ENCODE results near the gene CDH2.

CDH2 gene

GRCh38 chr18:28143725-28144124 is 33.2 kb downstream of the CDH2 start:
- no peak for FAIRE-seq
- DNase-seq (ENCODE audit: insufficient read length, low spot score), result no peak
- TF ChIP-seq POLR2AphosphoS5 (IDR thresholded peaks at IDR 0.05; ENCODE audit: low read depth, low read length) (no peak), TAF1 (IDR thresholded peaks at IDR 0.05; ENCODE audit: low read depth, low read length) (no peak), PAX5 (IDR thresholded peaks at IDR 0.05; ENCODE audit: insufficient read depth, low read length, severe bottlenecking) (no peak), POU2F2 (IDR thresholded peaks at IDR 0.05; ENCODE audit: low read depth, low read length) (no peak), SPI1 (IDR thresholded peaks at IDR 0.05; ENCODE audit: low read depth, low read length) (no peak), POLR2A (IDR thresholded peaks at IDR 0.05; ENCODE audit: low read depth, low read length) (no peak)

DNA sequence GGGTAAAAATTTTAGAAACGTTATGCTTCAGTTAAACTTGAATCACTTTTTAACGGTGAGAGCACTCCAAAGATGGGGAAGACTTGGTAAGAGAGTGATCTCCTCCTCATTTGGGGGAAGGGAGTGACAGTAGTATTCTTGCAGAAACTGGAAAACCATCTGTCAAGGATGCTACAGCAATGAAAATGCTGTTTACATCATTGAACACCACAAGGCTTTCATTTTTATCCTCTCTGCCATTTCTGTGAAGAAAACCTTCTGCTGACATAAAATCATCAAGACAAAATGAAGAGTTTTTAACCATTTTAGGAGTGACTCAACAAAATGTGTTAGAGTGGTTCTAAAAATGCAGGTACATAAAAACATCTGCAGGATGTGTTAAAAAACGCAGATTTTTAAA is 38.1 kb downstream of the CDH2 start:
- FAIRE-seq, result no peak
- no peak for DNase-seq (ENCODE audit: insufficient read length, low spot score)
- TF ChIP-seq SPI1 (IDR thresholded peaks at IDR 0.05; ENCODE audit: low read depth, low read length), result no peak
- no peak for TF ChIP-seq POU2F2 (IDR thresholded peaks at IDR 0.05; ENCODE audit: low read depth, low read length)
- TF ChIP-seq PAX5 (IDR thresholded peaks at IDR 0.05; ENCODE audit: insufficient read depth, low read length, severe bottlenecking), result no peak
- TF ChIP-seq POLR2AphosphoS5 (IDR thresholded peaks at IDR 0.05; ENCODE audit: low read depth, low read length), result no peak
- TF ChIP-seq POLR2A (IDR thresholded peaks at IDR 0.05; ENCODE audit: low read depth, low read length), result no peak
- TF ChIP-seq TAF1 (IDR thresholded peaks at IDR 0.05; ENCODE audit: low read depth, low read length), result no peak

DNA sequence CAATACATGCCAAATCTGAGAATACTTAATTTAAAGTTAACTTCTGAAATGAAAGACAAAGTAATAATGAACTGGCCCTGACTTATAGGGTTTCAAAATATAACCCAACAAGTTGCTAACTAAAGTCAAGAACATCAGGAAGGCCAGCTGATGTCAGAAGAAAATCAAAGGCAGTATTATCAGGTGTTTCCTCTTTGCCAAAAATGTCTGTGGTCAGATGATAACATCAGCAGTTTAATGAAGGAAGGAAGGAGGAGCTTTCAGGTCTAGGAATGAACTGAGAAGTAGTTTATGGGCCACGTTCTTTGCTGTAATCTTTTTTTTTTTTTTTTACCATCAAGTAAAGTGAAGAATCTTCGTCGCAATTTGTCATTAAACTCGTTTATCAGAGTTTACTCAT is 40.9 kb downstream of the CDH2 start:
- TF ChIP-seq POLR2AphosphoS5 (IDR thresholded peaks at IDR 0.05; ENCODE audit: low read depth, low read length), result no peak
- no peak for TF ChIP-seq TAF1 (IDR thresholded peaks at IDR 0.05; ENCODE audit: low read depth, low read length)
- no peak for TF ChIP-seq SPI1 (IDR thresholded peaks at IDR 0.05; ENCODE audit: low read depth, low read length)
- no peak for TF ChIP-seq POLR2A (IDR thresholded peaks at IDR 0.05; ENCODE audit: low read depth, low read length)
- TF ChIP-seq PAX5 (IDR thresholded peaks at IDR 0.05; ENCODE audit: insufficient read depth, low read length, severe bottlenecking), result no peak
- no peak for TF ChIP-seq POU2F2 (IDR thresholded peaks at IDR 0.05; ENCODE audit: low read depth, low read length)
- FAIRE-seq (no peak), DNase-seq (ENCODE audit: insufficient read length, low spot score) (no peak)

DNA sequence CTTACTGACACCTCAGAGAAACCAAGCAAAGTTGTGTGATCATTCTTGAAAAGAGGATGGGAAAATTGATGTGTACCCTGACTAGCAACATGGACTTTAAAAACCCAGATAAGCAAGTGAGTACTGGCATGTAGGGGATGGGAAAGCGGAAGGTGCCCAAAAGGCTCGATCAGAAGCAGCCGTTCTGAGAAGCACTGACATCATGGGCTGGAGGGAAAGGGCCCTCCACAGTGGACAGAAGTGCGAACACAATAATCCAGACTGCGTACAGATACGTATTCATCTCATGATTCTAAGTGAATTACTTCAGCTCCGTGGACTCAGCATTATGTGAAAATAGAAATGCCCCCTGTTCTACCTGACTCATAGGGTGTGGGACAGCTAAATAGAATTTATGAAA is 42.2 kb downstream of the CDH2 start:
- DNase-seq (ENCODE audit: insufficient read length, low spot score) (no peak), FAIRE-seq (no peak)
- TF ChIP-seq PAX5 (IDR thresholded peaks at IDR 0.05; ENCODE audit: insufficient read depth, low read length, severe bottlenecking), result no peak
- no peak for TF ChIP-seq POU2F2 (IDR thresholded peaks at IDR 0.05; ENCODE audit: low read depth, low read length)
- TF ChIP-seq TAF1 (IDR thresholded peaks at IDR 0.05; ENCODE audit: low read depth, low read length), result no peak
- TF ChIP-seq POLR2AphosphoS5 (IDR thresholded peaks at IDR 0.05; ENCODE audit: low read depth, low read length), result no peak
- no peak for TF ChIP-seq POLR2A (IDR thresholded peaks at IDR 0.05; ENCODE audit: low read depth, low read length)
- no peak for TF ChIP-seq SPI1 (IDR thresholded peaks at IDR 0.05; ENCODE audit: low read depth, low read length)

DNA sequence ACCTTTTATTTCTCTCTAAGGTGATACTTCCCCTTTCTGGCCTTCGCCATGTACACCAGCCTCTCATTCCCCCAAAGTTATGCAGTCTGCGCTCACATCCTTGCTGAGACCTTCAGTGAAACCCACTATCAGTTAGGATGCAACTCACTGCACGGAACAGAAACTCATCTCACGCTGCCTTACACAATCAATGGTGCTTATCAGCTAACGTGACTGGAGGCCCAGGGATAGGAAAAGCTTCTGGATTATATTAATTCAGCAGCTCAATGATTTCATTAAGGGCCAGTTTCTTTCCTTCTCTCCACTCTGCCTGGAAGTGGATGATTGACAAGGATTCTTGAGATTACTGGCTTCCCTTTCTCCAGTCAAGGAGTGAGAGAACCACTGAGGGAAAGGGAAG is 44.8 kb downstream of the CDH2 start:
- FAIRE-seq (no peak), DNase-seq (ENCODE audit: insufficient read length, low spot score) (no peak)
- TF ChIP-seq SPI1 (IDR thresholded peaks at IDR 0.05; ENCODE audit: low read depth, low read length), result no peak
- TF ChIP-seq POU2F2 (IDR thresholded peaks at IDR 0.05; ENCODE audit: low read depth, low read length), result no peak
- no peak for TF ChIP-seq POLR2AphosphoS5 (IDR thresholded peaks at IDR 0.05; ENCODE audit: low read depth, low read length)
- TF ChIP-seq PAX5 (IDR thresholded peaks at IDR 0.05; ENCODE audit: insufficient read depth, low read length, severe bottlenecking), result no peak
- TF ChIP-seq TAF1 (IDR thresholded peaks at IDR 0.05; ENCODE audit: low read depth, low read length), result no peak
- TF ChIP-seq POLR2A (IDR thresholded peaks at IDR 0.05; ENCODE audit: low read depth, low read length), result no peak

- FAIRE-seq, result no peak
- no peak for DNase-seq (ENCODE audit: insufficient read length, low spot score)
- TF ChIP-seq SPI1 (IDR thresholded peaks at IDR 0.05; ENCODE audit: low read depth, low read length), result no peak
- no peak for TF ChIP-seq POLR2A (IDR thresholded peaks at IDR 0.05; ENCODE audit: low read depth, low read length)
- TF ChIP-seq POLR2AphosphoS5 (IDR thresholded peaks at IDR 0.05; ENCODE audit: low read depth, low read length), result no peak
- no peak for TF ChIP-seq POU2F2 (IDR thresholded peaks at IDR 0.05; ENCODE audit: low read depth, low read length)
- no peak for TF ChIP-seq TAF1 (IDR thresholded peaks at IDR 0.05; ENCODE audit: low read depth, low read length)
- no peak for TF ChIP-seq PAX5 (IDR thresholded peaks at IDR 0.05; ENCODE audit: insufficient read depth, low read length, severe bottlenecking)
Measured at GRCh38 chr18:28128659-28128980, 48.3 kb downstream of the CDH2 start.

GRCh38 chr18:28127763-28128658 is 48.9 kb downstream of the CDH2 start:
- FAIRE-seq, result no peak
- DNase-seq (ENCODE audit: insufficient read length, low spot score), result no peak
- TF ChIP-seq POLR2A (IDR thresholded peaks at IDR 0.05; ENCODE audit: low read depth, low read length) (no peak), POU2F2 (IDR thresholded peaks at IDR 0.05; ENCODE audit: low read depth, low read length) (no peak), POLR2AphosphoS5 (IDR thresholded peaks at IDR 0.05; ENCODE audit: low read depth, low read length) (no peak), PAX5 (IDR thresholded peaks at IDR 0.05; ENCODE audit: insufficient read depth, low read length, severe bottlenecking) (no peak), SPI1 (IDR thresholded peaks at IDR 0.05; ENCODE audit: low read depth, low read length) (no peak), TAF1 (IDR thresholded peaks at IDR 0.05; ENCODE audit: low read depth, low read length) (no peak)

- no peak for DNase-seq (ENCODE audit: insufficient read length, low spot score)
- no peak for FAIRE-seq
- TF ChIP-seq POU2F2 (IDR thresholded peaks at IDR 0.05; ENCODE audit: low read depth, low read length) (no peak), PAX5 (IDR thresholded peaks at IDR 0.05; ENCODE audit: insufficient read depth, low read length, severe bottlenecking) (no peak), POLR2A (IDR thresholded peaks at IDR 0.05; ENCODE audit: low read depth, low read length) (no peak), SPI1 (IDR thresholded peaks at IDR 0.05; ENCODE audit: low read depth, low read length) (no peak), TAF1 (IDR thresholded peaks at IDR 0.05; ENCODE audit: low read depth, low read length) (no peak), POLR2AphosphoS5 (IDR thresholded peaks at IDR 0.05; ENCODE audit: low read depth, low read length) (no peak)
Measured at GRCh38 chr18:28127228-28127627, 49.7 kb downstream of the CDH2 start.

DNA sequence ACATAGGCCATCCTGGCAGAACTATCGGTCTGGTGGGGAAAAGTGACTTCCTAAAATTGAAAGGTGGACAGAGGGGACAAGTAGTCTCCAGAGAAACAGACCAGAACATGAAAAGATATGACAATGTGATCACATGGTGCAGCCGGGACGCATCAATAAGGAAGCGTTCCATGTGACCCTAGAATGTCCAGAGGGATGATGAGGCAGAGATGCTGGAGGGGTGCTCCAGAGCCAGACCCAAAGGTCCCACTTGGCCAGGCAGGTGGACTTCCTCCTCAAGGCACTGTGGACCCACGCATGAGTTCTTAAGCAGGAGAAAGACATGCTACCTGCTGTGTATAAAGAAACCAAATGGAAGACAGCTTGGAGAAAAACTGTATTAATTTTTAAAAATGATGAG is 50.2 kb downstream of the CDH2 start:
- DNase-seq (ENCODE audit: insufficient read length, low spot score) (no peak), FAIRE-seq (no peak)
- no peak for TF ChIP-seq SPI1 (IDR thresholded peaks at IDR 0.05; ENCODE audit: low read depth, low read length)
- no peak for TF ChIP-seq POLR2A (IDR thresholded peaks at IDR 0.05; ENCODE audit: low read depth, low read length)
- no peak for TF ChIP-seq POLR2AphosphoS5 (IDR thresholded peaks at IDR 0.05; ENCODE audit: low read depth, low read length)
- no peak for TF ChIP-seq PAX5 (IDR thresholded peaks at IDR 0.05; ENCODE audit: insufficient read depth, low read length, severe bottlenecking)
- TF ChIP-seq POU2F2 (IDR thresholded peaks at IDR 0.05; ENCODE audit: low read depth, low read length), result no peak
- no peak for TF ChIP-seq TAF1 (IDR thresholded peaks at IDR 0.05; ENCODE audit: low read depth, low read length)

All from GM12891 (cell line).